Measurements from ENCODE around the gene CNOT8.

The CNOT8 gene

DNA sequence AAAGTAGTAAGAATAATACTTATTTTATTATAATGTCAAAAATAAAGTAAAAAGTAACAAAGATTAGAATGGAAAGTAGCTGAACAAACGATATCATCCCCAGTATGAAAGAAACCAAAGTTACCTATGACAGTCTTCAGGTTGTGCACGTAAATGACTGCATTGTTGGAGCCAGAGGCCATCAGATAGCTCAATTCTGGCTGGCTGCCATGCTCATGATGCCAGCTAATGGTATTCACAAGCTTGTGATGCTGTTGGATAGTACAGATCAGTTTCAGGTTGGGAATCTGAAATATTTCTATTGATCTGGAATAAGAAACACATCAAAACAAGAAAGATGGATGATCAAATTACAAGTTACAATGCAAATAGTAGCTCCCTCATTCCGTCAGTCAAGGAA, 58.4 kb downstream of the CNOT8 start:
- DNase-seq (ENCODE audit: low read depth in 2 of 2), result no peak

DNA sequence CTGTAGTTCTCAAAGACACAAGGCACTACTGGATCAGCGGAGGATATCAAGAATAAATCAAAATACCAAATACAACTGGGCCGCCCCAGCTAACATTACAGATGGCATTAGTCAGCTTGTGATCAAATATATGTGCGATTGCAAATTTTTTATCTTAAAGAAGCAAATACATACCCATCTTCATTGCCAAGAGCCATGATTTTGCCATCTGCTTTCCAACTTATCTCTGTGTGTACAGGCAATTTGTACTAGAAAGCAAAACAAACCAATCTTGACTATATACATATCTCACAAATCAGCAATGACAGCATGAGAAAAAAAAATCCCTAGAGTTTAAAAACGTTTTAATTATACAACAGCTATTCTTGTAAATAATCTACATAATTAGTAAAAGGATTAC, 59.3 kb downstream of the CNOT8 start:
- DNase-seq (ENCODE audit: low read depth in 2 of 2), result no peak

DNA sequence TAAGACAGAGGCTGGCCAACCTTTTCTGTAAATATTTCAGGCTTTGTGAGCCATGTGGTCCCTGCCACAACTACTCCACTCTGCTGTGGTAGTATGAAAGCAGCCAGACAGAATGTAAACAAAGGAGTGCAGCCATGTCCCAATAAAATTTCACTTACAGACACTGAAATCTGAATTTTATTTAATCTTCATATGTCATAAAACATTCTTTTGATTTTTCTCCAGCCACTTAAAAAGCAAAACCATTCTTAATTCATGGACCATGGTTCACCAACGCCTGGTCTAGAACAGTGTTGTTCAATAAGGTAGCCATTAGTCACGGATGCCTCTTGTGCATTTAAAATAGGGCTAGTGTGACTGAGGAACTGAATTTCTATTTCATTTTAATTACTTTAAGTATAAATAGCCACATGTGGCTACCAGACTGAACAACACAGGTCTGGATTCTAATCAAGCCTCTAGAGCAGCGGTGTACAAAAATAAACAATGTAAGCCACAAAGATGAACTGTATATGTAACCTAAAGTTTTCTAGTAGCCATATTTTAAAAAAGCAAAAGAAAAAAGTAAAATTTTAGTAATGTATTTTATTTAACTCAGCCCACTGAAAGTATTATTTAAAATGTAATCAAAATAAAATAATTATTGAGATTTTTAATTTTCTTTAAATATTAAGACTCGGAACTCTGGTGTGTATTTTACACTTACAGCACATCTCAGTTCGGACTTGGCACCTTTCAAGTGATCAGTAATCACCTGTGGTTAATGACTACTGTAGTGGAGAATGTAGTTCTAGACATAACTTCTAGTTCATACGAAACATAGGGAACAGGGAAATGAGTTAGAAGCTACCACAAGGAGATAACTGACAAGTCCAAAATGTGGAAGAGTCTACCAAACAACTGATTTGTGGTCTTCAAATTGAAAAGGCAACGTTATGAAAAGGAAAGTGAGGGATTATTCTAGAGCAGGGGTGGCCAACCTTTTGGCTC, 65.3 kb downstream of the CNOT8 start:
- DNase-seq (ENCODE audit: low read depth in 2 of 2), result no peak

All from stimulated activated CD8-positive, alpha-beta memory T cell treated with anti-CD3 and anti-CD28 coated beads, Interleukin-2, amount 100 ng/mL, for 1 hour (primary cell).